NCI-H82 treated with DMSO at 0.1 percent for 48 hours (cell line): ENCODE data around the gene TLK1.

Experiments used
- DNase-seq: peaks from one replicate; lab custom pipeline; 2025; ENCODE audit not compliant: unreplicated experiment; lab: John Stamatoyannopoulos, UW

Gene TLK1

DNA sequence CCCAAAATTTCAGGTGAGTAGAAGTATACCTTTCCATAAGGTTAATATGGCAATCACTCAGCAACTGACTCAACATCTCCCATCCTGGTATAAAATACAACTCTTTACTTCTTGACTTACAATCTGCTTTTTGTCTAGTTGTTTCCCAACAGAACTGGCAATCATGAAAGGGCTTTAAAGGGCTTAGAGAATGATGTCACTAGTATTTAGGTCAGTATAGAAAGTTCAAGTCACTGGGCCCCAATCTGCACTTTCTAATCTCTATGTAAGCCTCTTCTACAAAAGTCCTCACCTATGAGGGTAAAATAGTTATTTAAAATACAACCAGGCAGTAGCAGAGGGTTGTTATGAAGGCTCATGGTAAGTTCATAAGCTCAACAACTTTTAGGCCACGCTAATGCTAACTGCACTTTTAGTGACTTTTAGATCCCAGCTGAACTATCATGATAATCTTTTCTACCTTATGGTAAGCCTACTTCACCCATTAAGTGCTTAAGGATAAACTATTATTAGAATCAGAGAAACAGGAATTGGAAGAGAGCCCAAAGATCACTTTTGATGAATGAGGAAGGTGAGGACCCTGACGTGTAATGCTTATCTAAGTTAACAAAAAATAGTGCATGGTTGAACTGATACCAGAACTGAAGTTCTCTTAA, 152.0 kb downstream of the TLK1 start:
- peak; percentile 99 for DNase-seq

DNA sequence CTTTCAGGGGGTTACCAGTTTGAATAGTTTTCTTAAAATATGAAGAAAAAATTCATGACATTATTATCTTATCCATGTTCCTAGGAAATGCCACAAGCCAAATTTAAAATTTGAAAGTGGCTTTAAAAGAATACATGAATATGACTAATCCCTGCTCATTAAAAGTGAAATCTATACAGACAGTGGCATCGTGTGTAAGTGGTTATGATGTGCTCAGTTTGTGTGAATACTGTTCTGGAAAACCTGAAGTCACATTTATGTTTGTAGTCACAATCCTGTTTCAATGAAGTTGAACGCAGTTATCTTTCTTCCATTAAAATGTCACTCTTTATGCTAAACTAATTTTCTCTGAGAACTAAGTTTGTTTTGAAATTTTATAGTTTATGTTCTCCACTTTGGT, 155.9 kb downstream of the TLK1 start:
- DNase-seq, result no peak

DNA sequence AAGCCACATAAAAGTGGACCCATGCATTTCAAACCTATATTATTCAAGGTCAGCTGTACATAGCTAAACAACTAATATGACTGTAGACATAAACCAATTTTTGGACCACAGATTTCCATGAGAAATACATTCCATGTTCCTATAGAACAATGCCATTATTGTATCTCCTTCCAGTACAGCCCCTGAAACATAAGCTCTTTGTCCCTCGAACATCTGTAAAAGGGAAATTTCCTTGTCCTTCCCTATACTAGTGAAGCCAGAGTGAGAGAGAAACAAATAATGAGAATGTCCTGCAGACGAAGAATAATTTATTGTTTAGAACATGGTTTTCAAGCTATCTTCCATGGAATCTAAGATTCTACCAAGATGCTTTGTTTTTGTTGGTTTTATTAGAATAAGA, 156.3 kb downstream of the TLK1 start:
- DNase-seq, result no peak

DNA sequence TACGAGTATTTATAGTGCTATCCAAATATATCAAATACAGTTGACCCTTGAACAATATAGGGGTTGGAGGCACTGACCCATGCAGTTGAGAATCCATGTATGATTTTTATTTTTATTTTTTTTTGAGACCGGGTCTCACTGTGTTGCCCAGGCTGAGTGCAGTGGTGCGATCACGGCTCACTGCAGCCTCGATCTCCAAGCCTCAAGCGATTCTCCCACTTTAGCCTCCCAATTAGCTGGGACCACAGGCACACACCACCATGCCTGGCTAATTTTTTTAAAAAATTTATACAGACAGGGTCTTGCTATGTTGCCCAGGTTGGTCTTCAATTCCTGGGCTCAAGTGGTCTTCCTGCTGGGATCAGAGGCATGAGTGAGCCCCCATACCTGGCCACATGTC, 161.0 kb downstream of the TLK1 start:
- no peak for DNase-seq

DNA sequence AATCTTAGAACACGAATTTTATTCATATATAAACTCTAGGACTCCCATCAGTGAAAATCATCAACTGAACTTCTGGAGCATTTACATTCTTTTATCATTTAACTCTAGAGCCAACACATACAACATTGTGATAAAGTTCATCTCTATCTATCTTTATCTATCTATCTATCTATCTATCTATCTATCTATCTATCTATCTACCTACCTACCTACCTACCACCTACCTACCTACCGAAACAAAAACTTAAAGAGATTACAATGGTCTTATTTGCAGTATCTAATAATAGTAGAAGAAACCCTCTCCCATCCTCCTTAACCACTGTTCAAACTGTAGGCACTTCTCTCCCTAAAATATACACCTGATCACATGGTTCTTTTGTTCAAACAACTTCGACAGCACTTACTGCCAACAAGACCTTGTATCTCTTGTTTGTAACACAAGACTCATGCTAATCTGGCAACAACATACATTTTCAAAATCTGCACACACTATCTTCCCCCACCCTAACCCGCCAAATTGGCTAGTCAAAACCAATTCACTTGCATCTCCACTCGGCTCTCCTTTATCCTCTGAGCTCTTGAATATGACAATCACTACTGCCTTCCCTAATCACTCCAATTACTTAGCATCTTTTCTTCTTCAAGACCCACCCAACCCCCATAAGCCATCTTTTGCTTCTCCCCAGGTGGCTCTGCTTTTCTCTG, 162.6 kb downstream of the TLK1 start:
- no peak for DNase-seq

DNA sequence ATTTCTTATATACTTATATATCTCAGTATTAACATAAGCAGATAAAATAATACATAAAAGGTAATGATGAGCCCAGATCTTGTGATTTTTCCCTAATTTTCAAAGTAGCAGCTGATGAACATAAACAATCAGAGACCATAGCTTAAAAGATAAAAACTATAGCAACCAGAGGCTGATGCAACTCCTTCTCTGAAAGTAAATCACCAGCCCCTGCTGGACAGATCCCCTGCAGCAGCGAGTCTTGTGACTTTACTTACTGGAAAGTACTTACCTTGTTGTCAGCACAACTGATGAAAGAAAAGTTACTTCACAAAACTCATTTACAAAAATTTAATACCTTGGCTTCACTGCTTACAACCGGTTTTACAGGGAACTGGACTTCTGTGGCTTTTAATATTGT, 164.4 kb downstream of the TLK1 start:
- no peak for DNase-seq

DNA sequence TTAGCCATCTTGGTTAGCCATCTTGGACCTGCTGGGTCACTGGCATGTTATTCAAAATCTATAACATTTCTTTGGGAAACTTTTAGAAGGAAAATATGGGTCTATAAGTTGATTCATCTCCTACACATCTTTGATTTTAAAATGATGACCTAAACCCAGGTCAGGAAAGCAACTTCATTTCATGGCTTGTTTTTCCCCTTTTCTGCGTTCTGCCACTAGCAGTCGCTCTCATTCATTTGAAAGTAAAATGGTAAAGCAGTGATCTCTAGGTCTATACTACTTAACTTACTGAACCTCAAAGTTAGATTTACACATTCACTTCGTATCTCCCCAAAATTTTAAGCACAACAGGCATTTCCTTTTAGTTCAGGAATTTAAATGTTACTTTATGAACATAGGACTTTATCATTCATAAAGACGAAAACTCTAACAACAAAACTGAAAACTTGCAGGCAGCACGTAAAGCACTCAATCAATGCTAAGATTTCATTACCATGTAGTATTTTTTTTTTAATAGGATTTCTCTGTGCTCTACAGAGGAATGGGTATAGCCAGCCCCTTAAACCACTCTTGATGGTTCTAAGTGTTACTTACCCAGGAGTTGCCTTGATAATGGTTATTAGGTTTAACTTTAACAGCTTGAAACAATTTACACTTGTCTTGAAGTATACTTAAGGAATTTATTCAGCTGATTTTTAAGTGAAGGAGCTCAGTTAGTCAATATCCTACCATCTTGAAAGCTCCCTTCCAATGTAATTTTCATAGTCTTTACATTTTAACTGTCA, 169.1 kb downstream of the TLK1 start:
- no peak for DNase-seq

DNA sequence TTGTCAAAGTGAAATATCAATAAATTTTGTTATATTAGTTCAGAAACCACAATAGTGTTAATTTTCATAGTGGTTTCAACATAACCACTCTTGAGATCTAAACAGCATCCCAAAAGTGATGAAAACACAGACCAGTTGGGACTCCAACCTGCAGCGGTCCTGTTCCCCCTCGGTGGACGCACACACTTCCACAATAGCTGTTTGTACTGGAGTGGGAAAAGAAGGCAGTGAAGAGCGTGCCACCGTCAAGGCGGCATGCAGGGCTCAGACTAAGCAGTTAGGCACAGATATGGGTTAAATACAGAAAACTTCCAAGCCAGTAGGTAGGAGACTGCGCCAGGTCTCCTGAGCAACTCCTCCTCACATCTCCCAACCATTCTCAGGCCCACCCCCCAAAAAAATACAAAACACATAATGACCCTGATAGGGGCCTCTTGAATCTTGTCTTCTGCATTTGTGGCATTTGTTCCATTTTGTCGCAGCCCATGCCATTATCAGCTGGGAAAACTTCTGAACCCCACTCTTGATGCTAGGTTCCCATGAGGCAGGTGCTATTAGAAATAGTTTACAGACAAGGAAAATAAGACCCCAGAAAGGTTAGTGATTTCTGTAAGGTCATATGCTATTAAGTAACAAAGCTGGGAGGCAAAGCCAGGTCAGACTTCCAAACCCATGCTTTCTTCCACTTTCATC, 174.0 kb downstream of the TLK1 start:
- DNase-seq, result no peak

DNA sequence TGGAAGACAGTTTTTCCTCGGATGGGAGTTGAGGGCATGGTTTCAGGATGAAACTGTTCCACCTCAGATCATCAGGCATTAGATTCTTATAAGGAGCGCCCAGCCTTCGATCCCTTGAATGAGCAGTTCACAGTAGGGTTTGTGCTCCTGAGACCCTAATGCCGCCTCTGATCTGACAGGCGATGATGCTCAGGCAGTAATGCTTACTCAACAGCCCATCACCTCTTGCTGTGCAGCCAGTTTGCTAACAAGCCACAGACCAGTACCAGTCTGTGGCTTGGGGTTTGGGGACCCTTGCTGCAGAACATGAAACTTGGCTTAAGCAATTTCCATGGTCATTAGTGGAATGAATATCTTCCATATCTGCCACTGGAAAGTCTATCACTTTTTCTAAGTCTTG, 175.3 kb downstream of the TLK1 start:
- DNase-seq, result no peak

DNA sequence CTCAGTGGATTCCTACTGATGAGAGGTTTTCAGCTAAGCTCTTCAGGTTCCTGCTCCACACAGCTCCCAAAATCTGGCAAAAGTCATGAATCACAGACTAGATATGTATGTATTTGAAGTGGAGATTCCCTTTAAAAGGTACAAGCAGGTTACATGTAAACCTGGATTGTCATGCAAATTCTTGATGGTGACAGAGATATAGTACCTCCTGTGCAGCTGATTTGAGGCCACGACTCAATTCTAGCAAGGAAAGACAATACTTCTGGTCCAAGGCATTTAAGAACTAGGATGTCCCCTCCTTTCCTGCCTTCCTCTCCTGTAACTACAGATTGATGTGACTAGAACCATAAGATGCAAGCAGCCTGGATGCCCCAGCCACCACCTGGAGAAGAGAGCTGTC, 176.6 kb downstream of the TLK1 start:
- no peak for DNase-seq

DNA sequence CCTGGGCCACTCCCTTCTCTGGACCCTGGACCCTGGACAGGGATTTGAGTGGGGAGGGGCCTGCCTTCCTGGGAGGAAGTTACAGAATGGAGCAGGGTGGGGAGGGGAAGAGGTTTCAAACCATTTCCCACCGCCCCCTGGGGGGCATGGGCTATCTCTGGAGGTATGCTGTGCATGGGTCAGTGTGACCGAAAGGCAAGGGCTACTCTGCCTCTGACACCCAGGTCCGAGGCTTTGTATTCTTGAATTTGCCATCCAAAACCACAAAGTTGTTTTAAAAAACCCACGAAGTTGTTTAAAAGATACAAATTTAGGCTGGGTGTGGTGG, 184.8 kb downstream of the TLK1 start:
- no peak for DNase-seq

DNA sequence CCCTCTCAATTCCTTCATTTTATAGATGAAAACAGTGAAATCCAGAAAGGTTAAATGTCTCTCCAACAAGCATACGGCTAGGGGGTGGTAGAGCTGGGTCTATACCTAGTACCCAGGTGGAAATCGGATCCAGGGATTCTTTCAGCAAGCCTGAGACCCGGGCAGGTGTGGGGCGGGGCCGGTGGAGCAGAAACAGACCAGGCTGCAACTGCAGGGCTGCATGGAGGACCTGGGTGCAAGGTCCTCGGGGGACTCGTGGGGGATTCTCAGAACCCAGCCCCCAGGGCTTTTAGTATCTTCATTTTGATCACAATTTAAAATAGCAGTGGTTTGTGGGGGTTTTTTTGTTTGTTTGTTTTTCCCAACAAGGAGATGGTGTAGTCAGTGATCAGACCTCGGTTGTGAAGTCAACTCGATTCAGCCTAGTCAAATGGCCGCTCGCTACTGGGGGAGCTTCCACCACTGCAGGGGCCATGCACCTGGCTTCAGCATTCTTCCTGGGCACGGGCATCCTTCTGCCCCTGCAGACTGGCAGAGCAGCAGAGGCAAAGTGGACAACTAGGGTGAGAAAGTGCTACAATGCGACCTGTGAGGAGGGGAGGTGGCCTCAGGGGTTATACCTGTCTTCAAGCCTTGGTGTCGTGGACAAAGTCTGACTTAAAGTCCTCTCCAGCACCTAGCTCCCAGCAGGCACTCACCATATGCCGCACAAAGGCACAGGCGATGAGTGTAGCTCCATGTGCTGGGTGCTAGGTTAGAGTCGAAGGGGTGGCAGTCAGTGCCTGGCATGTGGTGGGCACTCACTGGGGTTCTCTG, 185.4 kb downstream of the TLK1 start:
- DNase-seq, result no peak

DNA sequence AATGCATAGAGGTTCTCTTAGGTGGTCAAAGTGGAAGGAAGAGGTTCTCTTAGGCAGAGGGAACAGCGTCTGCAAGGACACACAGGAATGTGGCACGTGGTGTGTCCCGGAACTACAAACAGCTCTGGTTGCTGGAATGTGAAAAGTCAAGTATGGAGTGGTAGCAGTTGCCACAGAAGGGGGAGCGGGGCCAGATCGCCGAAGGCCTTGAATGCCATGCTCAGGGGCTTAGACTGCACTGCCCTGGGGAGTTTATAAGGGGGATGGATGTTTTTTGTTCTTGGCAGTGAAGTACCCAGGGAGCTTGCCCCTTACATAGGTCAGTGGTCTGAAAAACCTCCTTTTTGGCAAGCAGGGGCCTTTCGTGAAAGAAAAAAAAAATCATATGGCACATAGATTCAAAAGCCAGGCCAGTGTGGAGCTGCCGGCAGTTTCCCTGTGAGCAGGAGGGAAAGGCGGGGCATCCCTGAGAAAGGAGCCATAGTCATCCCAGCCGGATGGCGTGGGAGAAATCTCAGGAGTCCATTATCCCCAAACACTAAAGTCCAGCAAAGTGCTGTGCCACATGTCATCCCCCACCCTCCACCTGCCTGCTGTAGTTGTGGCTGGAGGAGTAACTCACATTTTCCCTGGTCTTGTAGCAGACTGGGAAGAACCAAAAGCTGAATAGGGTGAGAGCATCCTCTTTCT, 186.2 kb downstream of the TLK1 start:
- DNase-seq, result no peak

DNA sequence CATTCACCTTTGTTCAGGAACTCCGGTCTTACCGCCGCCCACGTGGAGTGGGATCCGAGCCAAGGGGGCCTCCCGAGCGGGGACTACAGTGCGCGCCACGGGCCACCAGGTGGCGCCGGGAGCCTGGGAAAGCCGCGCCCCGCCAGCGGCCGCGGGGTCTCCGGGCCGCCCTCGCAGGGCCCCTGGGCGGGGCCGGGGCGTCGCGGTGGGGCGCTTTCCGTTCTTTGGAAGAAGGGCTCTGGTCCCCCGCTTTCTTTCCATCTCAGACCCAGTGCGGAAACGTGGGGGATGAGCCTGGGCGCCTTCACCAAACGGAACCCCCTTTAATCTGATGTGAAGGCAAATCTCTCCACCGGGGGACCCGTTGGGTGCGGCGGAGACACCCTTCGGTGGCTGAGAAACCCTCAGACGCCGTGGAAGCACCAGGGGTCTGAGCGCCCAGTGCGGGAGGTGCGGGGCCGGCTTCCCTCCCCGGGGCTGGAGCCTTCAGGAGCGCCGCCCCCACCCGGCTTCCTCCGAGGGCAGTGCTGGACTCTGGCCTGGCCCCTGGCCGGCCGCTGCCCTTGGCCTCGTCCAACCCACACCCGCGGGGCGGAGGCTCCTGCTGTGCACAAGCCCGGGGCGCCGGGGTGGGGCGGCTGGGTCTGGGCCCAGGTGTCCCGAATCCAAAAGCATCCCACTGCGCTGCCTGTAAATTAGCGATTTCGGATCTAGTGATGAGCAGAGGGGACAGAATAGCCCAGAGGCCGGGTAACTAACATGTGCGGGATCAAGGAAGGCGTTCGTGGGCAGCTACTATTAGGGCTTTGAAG, 187.0 kb downstream of the TLK1 start:
- DNase-seq, result peak; percentile 21

DNA sequence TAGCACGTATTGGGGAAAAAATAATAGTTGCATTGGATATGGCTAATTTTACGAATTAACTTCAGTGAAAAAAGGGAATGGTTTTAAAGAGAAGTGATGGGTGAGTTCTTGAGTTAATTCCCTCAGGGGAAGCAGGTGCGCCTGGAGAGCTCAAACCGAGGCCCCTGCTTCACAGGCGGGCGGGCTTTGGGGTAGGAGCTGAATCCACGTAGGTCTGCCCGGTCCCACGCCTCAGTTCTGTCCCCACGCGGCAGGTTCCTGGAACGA, 187.5 kb downstream of the TLK1 start:
- no peak for DNase-seq

DNA sequence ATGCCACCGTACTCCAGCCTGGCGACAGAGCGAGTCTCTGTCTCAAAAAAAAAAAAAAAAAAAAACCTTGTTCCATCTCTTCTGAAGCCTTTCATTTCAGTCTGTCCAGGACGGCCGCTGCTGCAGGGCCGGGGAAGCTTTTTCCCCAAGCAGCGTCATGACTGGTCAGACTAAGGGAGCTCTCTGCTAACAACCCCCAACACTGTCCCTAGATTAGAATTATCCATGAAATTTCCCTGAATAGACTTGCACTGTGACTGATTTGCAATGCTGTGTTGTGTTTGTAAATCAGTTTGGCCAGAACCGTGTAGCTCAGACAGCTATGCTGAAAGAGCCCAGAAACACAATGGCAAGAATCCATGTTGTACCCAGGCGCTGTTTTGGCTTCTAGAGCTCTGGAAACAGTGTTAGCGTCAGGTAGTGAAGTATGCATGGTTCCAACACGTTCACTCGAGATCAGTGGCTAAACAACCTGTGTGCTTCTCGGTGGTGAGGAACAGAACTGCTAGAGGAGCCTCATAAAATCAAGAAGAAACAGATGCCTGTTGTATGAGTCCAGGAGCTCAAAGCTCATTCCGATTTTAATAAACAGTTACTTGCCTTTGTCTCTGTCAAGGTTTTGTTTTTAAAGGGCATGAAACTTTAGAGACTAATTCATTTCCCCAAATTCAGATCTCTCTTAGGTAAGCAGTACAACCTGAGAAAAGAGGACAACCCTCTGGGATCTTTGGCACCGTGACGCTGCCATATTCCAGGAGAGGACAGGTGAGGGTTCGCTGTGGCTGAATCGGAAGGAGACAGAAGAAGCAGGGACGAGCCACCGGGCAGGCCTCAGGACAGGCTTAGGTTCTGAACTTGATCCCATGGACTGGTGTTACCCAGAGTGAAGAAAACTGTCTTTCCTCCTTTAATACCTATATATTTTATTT, 188.1 kb downstream of the TLK1 start:
- DNase-seq, result no peak

DNA sequence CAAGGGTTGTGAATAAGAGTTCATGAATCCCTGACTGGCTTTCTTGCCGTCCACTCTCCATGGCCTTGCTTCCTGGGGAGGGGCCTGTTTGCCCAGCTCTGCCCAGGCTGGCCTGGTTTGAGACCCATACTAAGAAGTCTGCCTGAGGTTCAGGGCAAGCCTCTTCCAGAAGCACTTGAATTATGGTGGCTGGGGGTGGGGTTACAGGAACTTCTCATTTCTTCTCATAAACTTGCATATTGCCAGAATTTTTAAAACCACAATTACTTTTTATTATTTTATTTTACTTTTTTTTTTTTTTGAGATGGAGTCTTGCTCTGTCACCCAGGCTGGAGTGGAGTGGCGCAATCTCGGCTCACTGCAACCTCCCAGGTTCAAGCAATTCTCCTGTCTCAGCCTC, 189.6 kb downstream of the TLK1 start:
- no peak for DNase-seq

DNA sequence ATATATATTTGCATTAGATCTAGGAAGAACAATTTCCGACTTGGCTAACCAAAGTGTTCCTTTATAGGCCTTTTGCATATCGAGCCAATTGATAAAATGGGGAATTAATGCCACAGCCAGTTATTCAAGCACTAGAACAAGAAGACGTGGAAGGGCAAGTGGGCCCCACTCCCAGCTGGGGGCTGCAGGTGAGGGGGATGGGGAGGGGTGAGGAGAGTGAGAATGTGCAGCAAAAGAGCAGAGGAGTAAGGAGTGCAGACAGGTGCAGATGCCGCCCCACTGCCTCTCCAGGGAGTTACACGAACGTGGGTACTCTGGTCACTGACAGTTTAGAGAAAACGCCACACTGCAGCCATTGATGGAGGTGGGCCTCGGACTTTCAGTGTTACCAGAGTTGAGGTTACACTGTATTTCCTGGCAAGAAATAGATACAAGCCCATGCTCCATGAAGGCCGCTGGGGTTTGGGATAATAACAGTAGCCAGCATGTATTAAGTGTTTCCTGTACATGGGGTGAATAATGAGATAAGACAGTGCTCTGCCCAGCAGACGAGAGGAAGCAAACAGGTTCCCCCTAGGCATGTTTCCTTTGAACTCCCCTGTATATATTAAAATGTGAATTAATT, 190.7 kb downstream of the TLK1 start:
- no peak for DNase-seq
